OCI-LY1 (cell line): ENCODE results near the gene DDX21.

Experiments
- H2AFZ ChIP-seq: fragments of 200-600 bp; sonication (generic), shearing (Covaris generic); 2 replicates; pipeline ENCODE4 v1.6.0; 2014; ENCODE audit warnings: antibody characterized with exemption, mild to moderate bottlenecking, low read length
- H3F3A ChIP-seq: fragments of 200-600 bp; sonication (generic), shearing (Covaris generic); 2 replicates; pipeline ENCODE4 v1.6.0; 2014; ENCODE audit warnings: mild to moderate bottlenecking, antibody characterized with exemption, low read length, moderate library complexity; ENCODE audit not compliant: insufficient read depth
- H3K27ac ChIP-seq: fragments of 200-600 bp; sonication (generic); 2 replicates; pipeline ENCODE4 v1.5.1; 2014; ENCODE audit warnings: low read length, mixed run types, mild to moderate bottlenecking, low read depth; ENCODE audit not compliant: poor library complexity, severe bottlenecking
- H3K27me3 ChIP-seq: fragments of 200-600 bp; sonication (generic); 2 replicates; pipeline ENCODE4 v1.6.0; 2014; ENCODE audit warnings: antibody characterized with exemption, mild to moderate bottlenecking, low read length, moderate library complexity; ENCODE audit not compliant: insufficient read depth
- H3K36me3 ChIP-seq: fragments of 200-600 bp; sonication (generic); 2 replicates; pipeline ENCODE4 v1.6.1; 2014; ENCODE audit warnings: mild to moderate bottlenecking, antibody characterized with exemption, low read length, moderate library complexity, mixed read lengths; ENCODE audit not compliant: insufficient read depth
- H3K4me1 ChIP-seq: fragments of 200-600 bp; sonication (generic); 2 replicates; pipeline ENCODE4 v1.5.1; 2014; ENCODE audit warnings: mild to moderate bottlenecking, low read length, moderate library complexity; ENCODE audit not compliant: insufficient read depth, severe bottlenecking
- H3K4me2 ChIP-seq: fragments of 200-600 bp; sonication (generic), shearing (Covaris generic); 2 replicates; pipeline ENCODE4 v1.6.1; 2014; ENCODE audit warnings: low read length
- H3K4me3 ChIP-seq: fragments of 200-600 bp; sonication (generic); 2 replicates; pipeline ENCODE4 v1.5.1; 2014; ENCODE audit warnings: low read length, low read depth, mild to moderate bottlenecking, mixed read lengths; ENCODE audit not compliant: poor library complexity, severe bottlenecking
- H3K79me2 ChIP-seq: fragments of 200-600 bp; shearing (Covaris generic); 2 replicates; pipeline ENCODE4 v1.6.1; 2016; ENCODE audit warnings: mixed run types, low read length, mixed read lengths; ENCODE audit not compliant: insufficient read depth
- H3K9ac ChIP-seq: fragments of 200-600 bp; sonication (generic), shearing (Covaris generic); 2 replicates; pipeline ENCODE4 v1.6.1; 2014; ENCODE audit warnings: mild to moderate bottlenecking, low read length, mixed read lengths
- H3K9me2 ChIP-seq: fragments of 200-600 bp; sonication (generic), shearing (Covaris generic); 2 replicates; pipeline ENCODE4 v1.6.1; 2014; ENCODE audit warnings: low read depth, mild to moderate bottlenecking, low read length, mixed read lengths
- H3K9me3 ChIP-seq: fragments of 200-600 bp; shearing (Covaris generic); 2 replicates; pipeline ENCODE4 v1.6.1; 2014; ENCODE audit warnings: low read length, mixed read lengths
- H4K20me1 ChIP-seq: fragments of 200-600 bp; sonication (generic), shearing (Covaris generic); 2 replicates; pipeline ENCODE4 v1.6.0; 2016; ENCODE audit warnings: mild to moderate bottlenecking, low read length; ENCODE audit not compliant: insufficient read depth
- CTCF ChIP-seq: fragments of 200-600 bp; sonication (generic), shearing (Covaris generic); IDR thresholded peaks from 2 replicates; pipeline ENCODE4 v1.5.1; 2017; ENCODE audit warnings: mild to moderate bottlenecking, antibody characterized with exemption, low read length, moderate library complexity, mixed read lengths
- EZH2 ChIP-seq: fragments of 200-600 bp; sonication (generic), shearing (Covaris generic); IDR thresholded peaks from 2 replicates; pipeline ENCODE4 v1.8.0; 2017; ENCODE audit warnings: borderline replicate concordance, mixed run types, mild to moderate bottlenecking, antibody characterized with exemption, low read length, moderate library complexity, mixed read lengths

The DDX21 gene

GRCh38 chr10:68950598-68950997, 5.4 kb upstream of the DDX21 start:
- Histone ChIP-seq H3K9me3 (no peaks in the 10 kb centered on the region), H2AFZ (no peak overlapping the region), H3K9ac (no peak overlapping the region), H3K4me1 (peaks cover 7% of the 10 kb centered on the region), H3F3A (no peaks in the 10 kb centered on the region), H3K9me2 (no peaks in the 10 kb centered on the region), H3K27me3 (no peaks in the 10 kb centered on the region), H3K79me2 (no peaks in the 10 kb centered on the region), H3K4me2 (no peak overlapping the region), H3K27ac (no peak overlapping the region), H3K4me3 (no peak overlapping the region), H4K20me1 (no peaks in the 10 kb centered on the region), H3K36me3 (peaks cover 43% of the 10 kb centered on the region)
- TF ChIP-seq EZH2, result no peak
- no peak for TF ChIP-seq CTCF

- no peaks in the 10 kb centered on the region for H3K9me3 ChIP-seq
- H3K27me3 ChIP-seq, result no peaks in the 10 kb centered on the region
- peaks cover 38% of the 10 kb centered on the region for H3K79me2 ChIP-seq
- H3K4me2 ChIP-seq, result peak overlapping the region; percentile 99
- peaks cover 36% of the 10 kb centered on the region for H3K4me1 ChIP-seq
- no peaks in the 10 kb centered on the region for H3K9me2 ChIP-seq
- H3K4me3 ChIP-seq, result peak overlapping the region; percentile 90
- peak overlapping the region; percentile 91 for H3K9ac ChIP-seq
- H3K27ac ChIP-seq, result peak overlapping the region; percentile 87
- no peaks in the 10 kb centered on the region for H3F3A ChIP-seq
- 0 out of 2 replicates have a peak, but pooled peaks cover 3% of the 10 kb centered on the region for H4K20me1 ChIP-seq
- peaks cover 37% of the 10 kb centered on the region for H3K36me3 ChIP-seq
- H2AFZ ChIP-seq, result no peak overlapping the region
- no peak for TF ChIP-seq EZH2
- no peak for TF ChIP-seq CTCF
These were observed 1.1 kb upstream of the DDX21 start for GRCh38 chr10:68954904-68955303.

GRCh38 chr10:68955355-68955831, 577 bp upstream of the DDX21 start:
- H2AFZ ChIP-seq, result no peak overlapping the region
- peak overlapping the region; percentile 87 for H3K27ac ChIP-seq
- 0 out of 2 replicates have a peak, but pooled peaks cover 3% of the 10 kb centered on the region for H4K20me1 ChIP-seq
- peaks cover 38% of the 10 kb centered on the region for H3K4me1 ChIP-seq
- H3F3A ChIP-seq, result no peaks in the 10 kb centered on the region
- no peaks in the 10 kb centered on the region for H3K9me2 ChIP-seq
- H3K27me3 ChIP-seq, result no peaks in the 10 kb centered on the region
- no peaks in the 10 kb centered on the region for H3K9me3 ChIP-seq
- peak overlapping the region; percentile 99 for H3K4me2 ChIP-seq
- TF ChIP-seq CTCF, result no peak
- H3K36me3 ChIP-seq, result peaks cover 39% of the 10 kb centered on the region
- peaks cover 42% of the 10 kb centered on the region for H3K79me2 ChIP-seq
- H3K4me3 ChIP-seq, result peak overlapping the region; percentile 90
- peak overlapping the region; percentile 91 for H3K9ac ChIP-seq
